PC-3 (cell line): ENCODE measurements around the gene MBNL3. TPM values are rescaled to one million over a fixed set of nuclear protein-coding genes. Genes with fewer than 3 reads are reported as not detected.

Source experiments
- ATAC-seq: fragments of 200-7000 bp; cut with Tn5 transposase; 2 replicates; pipeline ENCODE4 v1.9.1; 2020; ENCODE audit warnings: mild to moderate bottlenecking, moderate library complexity
- BruUV-seq: library from RNA; stranded (reverse); fragments of 400-500 nt; replicated peaks from 2 replicates; lab custom pipeline; 2021; lab: Mats Ljungman, UMichigan
- CTCF ChIA-PET: fragments of 300-600 bp; sonication (Branson Sonifier 250); formaldehyde crosslinking; loops from one replicate; lab custom pipeline; 2022; ENCODE audit warnings: antibody characterized with exemption; lab: Charles Lee
- POLR2A ChIA-PET: fragments of 300-600 bp; sonication (Branson Sonifier 250); formaldehyde crosslinking; loops from one replicate; lab custom pipeline; 2022; ENCODE audit warnings: antibody characterized with exemption; ENCODE audit not compliant: unreplicated experiment; lab: Charles Lee
- DNase-seq: peaks from one replicate; pipeline ENCODE4 v3.0.0-alpha.2; 2015
- H2AFZ ChIP-seq: fragments of 300-600 bp; sonication (generic); 2 replicates; pipeline ENCODE4 v1.6.0; 2016; ENCODE audit warnings: antibody characterized with exemption, low read length
- H3F3A ChIP-seq: fragments of 300-600 bp; sonication (generic); one replicate; pipeline ENCODE4 v1.6.0; 2017; ENCODE audit warnings: antibody characterized with exemption, low read length, control low read depth, mild to moderate bottlenecking; ENCODE audit not compliant: unreplicated experiment
- H3K27ac ChIP-seq: fragments of 300-600 bp; sonication (generic); 2 replicates; pipeline ENCODE4 v1.5.1; 2016; ENCODE audit warnings: mild to moderate bottlenecking, low read length
- H3K27me3 ChIP-seq: fragments of 300-600 bp; sonication (generic); 2 replicates; pipeline ENCODE4 v1.6.1; 2016; ENCODE audit warnings: low read length, mixed read lengths
- H3K36me3 ChIP-seq: fragments of 300-600 bp; sonication (generic); 2 replicates; pipeline ENCODE4 v1.6.1; 2016; ENCODE audit warnings: low read depth, mixed run types, low read length, mixed read lengths
- H3K4me1 ChIP-seq: fragments of 300-600 bp; sonication (generic); 2 replicates; pipeline ENCODE4 v1.5.1; 2016; ENCODE audit warnings: low read length; ENCODE audit not compliant: insufficient read depth
- H3K4me2 ChIP-seq: fragments of 300-600 bp; sonication (generic); 2 replicates; pipeline ENCODE4 v1.6.0; 2016; ENCODE audit warnings: low read length
- H3K4me3 ChIP-seq: fragments of 300-600 bp; sonication (generic); 2 replicates; pipeline ENCODE4 v1.5.1; 2016; ENCODE audit warnings: mild to moderate bottlenecking, low read length, mixed read lengths
- H3K79me2 ChIP-seq: fragments of 300-600 bp; sonication (generic); 2 replicates; pipeline ENCODE4 v1.6.1; 2017; ENCODE audit warnings: low read length, mixed read lengths
- H3K9ac ChIP-seq: fragments of 300-600 bp; sonication (generic); 2 replicates; pipeline ENCODE4 v1.6.0; 2016; ENCODE audit warnings: mild to moderate bottlenecking, low read length
- H3K9me2 ChIP-seq: fragments of 300-600 bp; sonication (generic); replicated peaks from 2 replicates; pipeline ENCODE4 v1.6.1; 2016; ENCODE audit warnings: mixed run types, low read length, mixed read lengths
- H3K9me3 ChIP-seq: fragments of 300-600 bp; sonication (generic); 2 replicates; pipeline ENCODE4 v1.6.1; 2016; ENCODE audit warnings: low read length, mixed read lengths
- H4K20me1 ChIP-seq: fragments of 300-600 bp; sonication (generic); 2 replicates; pipeline ENCODE4 v1.6.1; 2016; ENCODE audit warnings: low read length, mixed read lengths
- EZH2 ChIP-seq: fragments of 300-600 bp; sonication (generic); IDR thresholded peaks from one replicate; pipeline ENCODE4 v1.6.1; 2017; ENCODE audit warnings: antibody characterized with exemption, mild to moderate bottlenecking, low read length; ENCODE audit not compliant: unreplicated experiment
- EZH2phosphoT487 ChIP-seq: fragments of 300-600 bp; sonication (generic); IDR thresholded peaks from 2 replicates; pipeline ENCODE4 v1.6.1; 2018; ENCODE audit warnings: mild to moderate bottlenecking, antibody characterized with exemption, low read length, borderline replicate concordance
- intact Hi-C: fragments of 100-400 bp; cut with micrococcal nuclease; formaldehyde crosslinking; loops from 2 replicates; pipeline ENCODE4 v1.9.0; 2023
- total RNA-seq: library from RNA; depleted of rRNA; stranded (reverse); fragments of >200 nt; gene quantifications from 2 replicates; pipeline ENCODE4 v1.2.3, GENCODE V29; 2014
- TF ChIP-seq, protein P1 (sequence below): fragments of 300-600 bp; sonication (generic); conservative IDR thresholded peaks from 2 replicates; pipeline ENCODE4 v1.5.1; 2017; ENCODE audit warnings: antibody characterized with exemption, low read depth, mild to moderate bottlenecking, low read length

The MBNL3 gene
- total RNA-seq, 1 experiment from 2014 or later: 4.4 TPM

DNA sequence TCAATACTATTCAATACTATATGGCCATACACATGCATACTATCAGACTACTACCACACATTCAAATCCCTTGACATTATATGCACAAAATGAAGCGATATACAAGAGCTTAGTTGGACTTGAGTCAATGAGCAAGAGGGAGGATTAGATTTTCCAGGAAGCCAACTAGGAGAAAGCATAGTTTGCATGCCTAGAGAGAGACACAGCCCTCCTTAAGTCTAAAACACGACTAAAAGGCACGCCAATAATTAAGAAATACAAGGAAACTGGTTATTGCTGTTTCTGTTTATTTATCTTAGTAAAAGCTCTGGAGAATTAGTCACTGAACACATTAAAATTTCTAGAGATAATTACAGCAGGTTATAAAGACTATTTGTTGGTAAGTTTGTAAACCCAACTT is 21.8 kb downstream of the MBNL3 start:
- intact Hi-C loops: loop anchor here (2.0 to 10.0 kb wide), 2 partner anchors 22 to 242 kb away; no protein-coding TSS in a partner anchor
- Histone ChIP-seq H3K27ac (0 out of 2 replicates have a peak overlapping the region, but pooled peaks have one; percentile 8), H4K20me1 (no peaks in the 10 kb centered on the region), H3K4me2 (peak overlapping the region; percentile 43), H3K9me3 (no peaks in the 10 kb centered on the region), H3K9ac (no peak overlapping the region), H3K4me1 (peaks cover 23% of the 10 kb centered on the region), H3K36me3 (no peaks in the 10 kb centered on the region), H3K79me2 (no peaks in the 10 kb centered on the region), H3K27me3 (no peaks in the 10 kb centered on the region), H2AFZ (no peak overlapping the region), H3K9me2 (no peaks in the 10 kb centered on the region), H3F3A (no peaks in the 10 kb centered on the region), H3K4me3 (no peak overlapping the region)
- ChIA-PET CTCF (no interaction called here), POLR2A (no interaction called here)
- ATAC-seq (peak; percentile 72), DNase-seq (peak; percentile 49)
- no peak for TF ChIP-seq EZH2
- no peak for TF ChIP-seq EZH2phosphoT487
- TF ChIP-seq, protein P1, sequence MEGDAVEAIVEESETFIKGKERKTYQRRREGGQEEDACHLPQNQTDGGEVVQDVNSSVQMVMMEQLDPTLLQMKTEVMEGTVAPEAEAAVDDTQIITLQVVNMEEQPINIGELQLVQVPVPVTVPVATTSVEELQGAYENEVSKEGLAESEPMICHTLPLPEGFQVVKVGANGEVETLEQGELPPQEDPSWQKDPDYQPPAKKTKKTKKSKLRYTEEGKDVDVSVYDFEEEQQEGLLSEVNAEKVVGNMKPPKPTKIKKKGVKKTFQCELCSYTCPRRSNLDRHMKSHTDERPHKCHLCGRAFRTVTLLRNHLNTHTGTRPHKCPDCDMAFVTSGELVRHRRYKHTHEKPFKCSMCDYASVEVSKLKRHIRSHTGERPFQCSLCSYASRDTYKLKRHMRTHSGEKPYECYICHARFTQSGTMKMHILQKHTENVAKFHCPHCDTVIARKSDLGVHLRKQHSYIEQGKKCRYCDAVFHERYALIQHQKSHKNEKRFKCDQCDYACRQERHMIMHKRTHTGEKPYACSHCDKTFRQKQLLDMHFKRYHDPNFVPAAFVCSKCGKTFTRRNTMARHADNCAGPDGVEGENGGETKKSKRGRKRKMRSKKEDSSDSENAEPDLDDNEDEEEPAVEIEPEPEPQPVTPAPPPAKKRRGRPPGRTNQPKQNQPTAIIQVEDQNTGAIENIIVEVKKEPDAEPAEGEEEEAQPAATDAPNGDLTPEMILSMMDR: no peak
- BruUV-seq: no TSS peak

DNA sequence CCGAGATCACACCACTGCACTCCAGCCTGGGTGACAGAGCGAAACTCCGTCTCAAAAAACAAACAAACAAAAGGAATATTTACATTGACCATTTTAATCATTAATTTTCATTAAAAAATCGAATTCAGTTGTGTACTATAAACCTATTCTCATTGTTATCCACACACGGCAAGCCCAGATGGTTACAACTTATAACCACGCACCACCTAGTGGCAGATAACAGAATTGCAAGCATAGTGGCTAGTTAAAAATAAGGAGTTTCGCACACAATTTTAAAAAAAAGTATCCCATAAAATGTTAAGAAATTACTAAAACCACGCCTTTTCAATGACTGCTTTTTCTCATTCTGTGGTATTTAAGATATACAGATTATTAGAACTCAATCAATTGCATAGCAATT is 25.4 kb downstream of the MBNL3 start:
- no peak overlapping the region for H3K4me2 ChIP-seq
- no peaks in the 10 kb centered on the region for H3K79me2 ChIP-seq
- no peak overlapping the region for H2AFZ ChIP-seq
- BruUV-seq: no TSS peak
- no peak overlapping the region for H3K4me3 ChIP-seq
- H3K27ac ChIP-seq: no peak overlapping the region
- POLR2A ChIA-PET: no interaction called here
- TF ChIP-seq EZH2 (no peak), EZH2phosphoT487 (no peak)
- TF ChIP-seq, protein P1: peak; percentile 80
- peaks cover 19% of the 10 kb centered on the region for H3K4me1 ChIP-seq
- H3K9me2 ChIP-seq: no peaks in the 10 kb centered on the region
- H3K9ac ChIP-seq: no peak overlapping the region
- CTCF ChIA-PET: interaction anchor here (0.7 kb wide), 1 partner anchor 171 kb away, joined by 3 read pairs; no protein-coding TSS in a partner anchor
- peak; percentile 73 for DNase-seq
- no peaks in the 10 kb centered on the region for H3K36me3 ChIP-seq
- no peaks in the 10 kb centered on the region for H3F3A ChIP-seq
- H3K27me3 ChIP-seq: no peaks in the 10 kb centered on the region
- intact Hi-C loops: loop anchor here (2.0 to 10.0 kb wide), 2 partner anchors 171 to 239 kb away; no protein-coding TSS in a partner anchor
- H3K9me3 ChIP-seq: no peaks in the 10 kb centered on the region
- no peaks in the 10 kb centered on the region for H4K20me1 ChIP-seq
- no peak for ATAC-seq

DNA sequence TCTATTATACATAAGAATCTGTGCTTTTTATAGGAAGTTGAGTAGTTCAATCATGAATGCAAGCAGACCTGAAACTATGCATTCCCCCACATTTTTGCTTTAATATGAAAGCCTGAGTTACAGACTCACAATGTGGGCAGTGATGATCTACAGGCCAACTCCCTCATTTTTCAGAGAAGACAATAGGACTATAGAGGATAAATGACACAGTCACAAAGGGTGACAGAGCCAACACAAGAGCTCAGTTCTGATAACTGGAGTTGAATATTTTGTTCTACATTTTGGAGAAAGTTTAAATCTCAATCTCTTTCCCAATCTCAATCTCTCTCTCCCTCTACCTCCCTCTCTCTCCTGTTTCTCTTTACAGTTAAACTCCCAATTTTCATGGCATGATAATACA is 27.0 kb downstream of the MBNL3 start:
- no peak for ATAC-seq
- H3F3A ChIP-seq: no peaks in the 10 kb centered on the region
- H3K9ac ChIP-seq: no peak overlapping the region
- no peak overlapping the region for H3K4me2 ChIP-seq
- no peak for DNase-seq
- ChIA-PET POLR2A (no interaction called here), CTCF (no interaction called here)
- no peaks in the 10 kb centered on the region for H3K9me3 ChIP-seq
- H3K79me2 ChIP-seq: no peaks in the 10 kb centered on the region
- intact Hi-C loops: loop anchor here (2.0 to 10.0 kb wide), 2 partner anchors 169 to 237 kb away; no protein-coding TSS in a partner anchor
- H3K4me1 ChIP-seq: peaks cover 11% of the 10 kb centered on the region
- H3K4me3 ChIP-seq: no peak overlapping the region
- BruUV-seq: no TSS peak
- H3K27ac ChIP-seq: no peak overlapping the region
- H4K20me1 ChIP-seq: no peaks in the 10 kb centered on the region
- no peaks in the 10 kb centered on the region for H3K36me3 ChIP-seq
- H3K9me2 ChIP-seq: no peaks in the 10 kb centered on the region
- no peaks in the 10 kb centered on the region for H3K27me3 ChIP-seq
- no peak overlapping the region for H2AFZ ChIP-seq
- TF ChIP-seq EZH2phosphoT487: no peak
- no peak for TF ChIP-seq EZH2
- TF ChIP-seq, protein P1: no peak
